ENCODE data around the gene RTN4IP1. TPM values are rescaled to one million over a fixed set of nuclear protein-coding genes. Genes with fewer than 3 reads are reported as not detected.

RTN4IP1 gene
- total and polyA plus RNA-seq, 2 of the 13 experiments (the other 11 are each of a cell fraction or from before 2014, with no cell fraction given) = 5.5 to 17.2 TPM

DNA sequence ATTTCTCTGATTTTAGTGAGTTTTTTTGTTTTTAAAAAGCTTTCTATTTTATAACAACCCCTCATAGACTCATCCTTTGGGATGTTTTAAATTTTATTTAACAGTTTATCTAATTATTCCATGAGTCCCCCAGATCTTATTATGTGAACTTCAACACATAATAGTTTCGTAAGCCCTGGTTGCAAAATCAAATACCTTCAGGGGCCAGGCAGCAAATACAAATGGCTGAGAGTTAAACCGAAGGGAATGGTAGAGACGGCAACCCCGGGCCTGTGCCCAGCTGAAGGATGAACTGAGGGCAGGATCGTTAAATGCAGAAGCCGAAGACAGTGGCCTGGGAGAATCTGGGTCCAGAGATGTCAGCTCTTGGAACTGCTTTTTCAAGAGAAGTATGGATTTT is 88.4 kb downstream of the RTN4IP1 start (continued):
- TF ChIP-seq, protein P1, sequence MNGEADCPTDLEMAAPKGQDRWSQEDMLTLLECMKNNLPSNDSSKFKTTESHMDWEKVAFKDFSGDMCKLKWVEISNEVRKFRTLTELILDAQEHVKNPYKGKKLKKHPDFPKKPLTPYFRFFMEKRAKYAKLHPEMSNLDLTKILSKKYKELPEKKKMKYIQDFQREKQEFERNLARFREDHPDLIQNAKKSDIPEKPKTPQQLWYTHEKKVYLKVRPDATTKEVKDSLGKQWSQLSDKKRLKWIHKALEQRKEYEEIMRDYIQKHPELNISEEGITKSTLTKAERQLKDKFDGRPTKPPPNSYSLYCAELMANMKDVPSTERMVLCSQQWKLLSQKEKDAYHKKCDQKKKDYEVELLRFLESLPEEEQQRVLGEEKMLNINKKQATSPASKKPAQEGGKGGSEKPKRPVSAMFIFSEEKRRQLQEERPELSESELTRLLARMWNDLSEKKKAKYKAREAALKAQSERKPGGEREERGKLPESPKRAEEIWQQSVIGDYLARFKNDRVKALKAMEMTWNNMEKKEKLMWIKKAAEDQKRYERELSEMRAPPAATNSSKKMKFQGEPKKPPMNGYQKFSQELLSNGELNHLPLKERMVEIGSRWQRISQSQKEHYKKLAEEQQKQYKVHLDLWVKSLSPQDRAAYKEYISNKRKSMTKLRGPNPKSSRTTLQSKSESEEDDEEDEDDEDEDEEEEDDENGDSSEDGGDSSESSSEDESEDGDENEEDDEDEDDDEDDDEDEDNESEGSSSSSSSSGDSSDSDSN (CRISPR knock-in tag; IDR thresholded peaks at IDR 0.05) = no peak
- TF ChIP-seq CHCHD3 (CRISPR knock-in tag; IDR thresholded peaks at IDR 0.05) (no peak), SAP130 (CRISPR knock-in tag; IDR thresholded peaks at IDR 0.05; ENCODE audit: low read depth) (peak; percentile 19; the same call in 1 of the 2 replicates), ZNF235 (CRISPR knock-in tag; IDR thresholded peaks at IDR 0.05; ENCODE audit: borderline replicate concordance) (no peak), JARID2 (CRISPR knock-in tag; IDR thresholded peaks at IDR 0.05; ENCODE audit: insufficient replicate concordance) (no peak), ZNF354B (CRISPR knock-in tag; IDR thresholded peaks at IDR 0.05) (no peak), STAG1 (CRISPR knock-in tag; IDR thresholded peaks at IDR 0.05) (no peak), IRF2 (CRISPR knock-in tag; IDR thresholded peaks at IDR 0.05) (no peak; the same call in 1 of the 2 replicates), PAF1 (CRISPR knock-in tag; IDR thresholded peaks at IDR 0.05) (no peak), TBX2 (CRISPR knock-in tag; IDR thresholded peaks at IDR 0.05; ENCODE audit: borderline replicate concordance) (no peak), THYN1 (CRISPR knock-in tag; IDR thresholded peaks at IDR 0.05; ENCODE audit: borderline replicate concordance, low read depth) (no peak), NFKB2 (CRISPR knock-in tag; IDR thresholded peaks at IDR 0.05; ENCODE audit: borderline replicate concordance) (no peak), SYNCRIP (IDR thresholded peaks at IDR 0.05; ENCODE audit: insufficient read depth, low read depth, low read length) (no peak), ZNF83 (CRISPR knock-in tag; IDR thresholded peaks at IDR 0.05; ENCODE audit: borderline replicate concordance) (no peak), PRMT3 (CRISPR knock-in tag; IDR thresholded peaks at IDR 0.05; ENCODE audit: borderline replicate concordance, low read depth) (no peak), MIXL1 (CRISPR knock-in tag; IDR thresholded peaks at IDR 0.05) (no peak), ZNF33B (CRISPR knock-in tag; IDR thresholded peaks at IDR 0.05) (no peak), MXI1 (IDR thresholded peaks at IDR 0.05; ENCODE audit: borderline replicate concordance, low read depth, low read length) (no peak)
- TF ChIP-seq, protein P2, sequence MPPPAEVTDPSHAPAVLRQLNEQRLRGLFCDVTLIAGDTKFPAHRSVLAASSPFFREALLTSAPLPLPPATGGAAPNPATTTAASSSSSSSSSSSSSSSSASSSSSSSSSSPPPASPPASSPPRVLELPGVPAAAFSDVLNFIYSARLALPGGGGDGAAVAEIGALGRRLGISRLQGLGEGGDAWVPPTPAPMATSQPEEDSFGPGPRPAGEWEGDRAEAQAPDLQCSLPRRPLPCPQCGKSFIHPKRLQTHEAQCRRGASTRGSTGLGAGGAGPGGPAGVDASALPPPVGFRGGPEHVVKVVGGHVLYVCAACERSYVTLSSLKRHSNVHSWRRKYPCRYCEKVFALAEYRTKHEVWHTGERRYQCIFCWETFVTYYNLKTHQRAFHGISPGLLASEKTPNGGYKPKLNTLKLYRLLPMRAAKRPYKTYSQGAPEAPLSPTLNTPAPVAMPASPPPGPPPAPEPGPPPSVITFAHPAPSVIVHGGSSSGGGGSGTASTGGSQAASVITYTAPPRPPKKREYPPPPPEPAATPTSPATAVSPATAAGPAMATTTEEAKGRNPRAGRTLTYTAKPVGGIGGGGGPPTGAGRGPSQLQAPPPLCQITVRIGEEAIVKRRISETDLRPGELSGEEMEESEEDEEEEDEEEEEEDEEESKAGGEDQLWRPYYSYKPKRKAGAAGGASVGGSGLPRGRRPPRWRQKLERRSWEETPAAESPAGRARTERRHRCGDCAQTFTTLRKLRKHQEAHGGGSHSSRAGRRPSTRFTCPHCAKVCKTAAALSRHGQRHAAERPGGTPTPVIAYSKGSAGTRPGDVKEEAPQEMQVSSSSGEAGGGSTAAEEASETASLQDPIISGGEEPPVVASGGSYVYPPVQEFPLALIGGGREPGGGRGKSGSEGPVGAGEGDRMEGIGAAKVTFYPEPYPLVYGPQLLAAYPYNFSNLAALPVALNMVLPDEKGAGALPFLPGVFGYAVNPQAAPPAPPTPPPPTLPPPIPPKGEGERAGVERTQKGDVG (CRISPR knock-in tag; IDR thresholded peaks at IDR 0.05; ENCODE audit: borderline replicate concordance) = no peak
- TF ChIP-seq, protein P3, sequence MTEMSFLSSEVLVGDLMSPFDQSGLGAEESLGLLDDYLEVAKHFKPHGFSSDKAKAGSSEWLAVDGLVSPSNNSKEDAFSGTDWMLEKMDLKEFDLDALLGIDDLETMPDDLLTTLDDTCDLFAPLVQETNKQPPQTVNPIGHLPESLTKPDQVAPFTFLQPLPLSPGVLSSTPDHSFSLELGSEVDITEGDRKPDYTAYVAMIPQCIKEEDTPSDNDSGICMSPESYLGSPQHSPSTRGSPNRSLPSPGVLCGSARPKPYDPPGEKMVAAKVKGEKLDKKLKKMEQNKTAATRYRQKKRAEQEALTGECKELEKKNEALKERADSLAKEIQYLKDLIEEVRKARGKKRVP (CRISPR knock-in tag; IDR thresholded peaks at IDR 0.05) = 0 out of 4 replicates have a peak, but pooled peaks of 1 of the 2 experiments have one; percentile 28
- TF ChIP-seq, protein P4, sequence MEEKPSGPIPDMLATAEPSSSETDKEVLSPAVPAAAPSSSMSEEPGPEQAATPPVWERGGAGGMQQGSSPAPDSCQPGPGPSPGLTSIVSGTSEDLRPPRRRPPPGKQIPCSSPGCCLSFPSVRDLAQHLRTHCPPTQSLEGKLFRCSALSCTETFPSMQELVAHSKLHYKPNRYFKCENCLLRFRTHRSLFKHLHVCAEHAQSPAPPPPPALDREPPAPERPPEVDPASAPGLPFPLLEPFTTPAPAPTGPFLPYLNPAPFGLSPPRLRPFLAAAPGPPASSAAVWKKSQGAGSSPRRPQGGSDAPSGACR (CRISPR knock-in tag; IDR thresholded peaks at IDR 0.05) = no peak
- TF ChIP-seq, protein P5, sequence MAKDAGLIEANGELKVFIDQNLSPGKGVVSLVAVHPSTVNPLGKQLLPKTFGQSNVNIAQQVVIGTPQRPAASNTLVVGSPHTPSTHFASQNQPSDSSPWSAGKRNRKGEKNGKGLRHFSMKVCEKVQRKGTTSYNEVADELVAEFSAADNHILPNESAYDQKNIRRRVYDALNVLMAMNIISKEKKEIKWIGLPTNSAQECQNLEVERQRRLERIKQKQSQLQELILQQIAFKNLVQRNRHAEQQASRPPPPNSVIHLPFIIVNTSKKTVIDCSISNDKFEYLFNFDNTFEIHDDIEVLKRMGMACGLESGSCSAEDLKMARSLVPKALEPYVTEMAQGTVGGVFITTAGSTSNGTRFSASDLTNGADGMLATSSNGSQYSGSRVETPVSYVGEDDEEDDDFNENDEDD (CRISPR knock-in tag; IDR thresholded peaks at IDR 0.05; ENCODE audit: borderline replicate concordance) = no peak

All from HepG2 (cell line).